CD4-positive, alpha-beta T cell (primary cell): ENCODE data around the gene ANTXR1. TPM values are rescaled to one million over a fixed set of nuclear protein-coding genes. Genes with fewer than 3 reads are reported as not detected.

Experiments used
- ATAC-seq: fragments of 200-7000 bp; cut with Tn5 transposase; one replicate; pipeline ENCODE4 v1.10.0; 2022; ENCODE audit warnings: mild to moderate bottlenecking; ENCODE audit not compliant: poor library complexity
- CTCF ChIA-PET: fragments of 350-600 bp; sonication (Branson Sonifier 250); formaldehyde crosslinking; loops from one replicate; lab custom pipeline; 2021; ENCODE audit warnings: antibody characterized with exemption, inconsistent platforms; lab: Charles Lee
- POLR2A ChIA-PET: fragments of 350-600 bp; sonication (Branson Sonifier 250); formaldehyde crosslinking; loops from one replicate; lab custom pipeline; 2021; ENCODE audit warnings: antibody characterized with exemption, inconsistent platforms; lab: Charles Lee
- DNase-seq, 14 experiments: peaks; one replicate each; pipeline ENCODE4 v3.0.0-alpha.2; 2013 to 2020; ENCODE audit warnings: mixed read lengths in 2 of 14
- H3K27ac ChIP-seq, 2 donors: one replicate each; pipeline versions ENCODE4 v1.5.1 to v1.7.0; 2013; ENCODE audit warnings: low read length in 2 of 2, low read depth in 1 of 2, mild to moderate bottlenecking in 1 of 2
- H3K27me3 ChIP-seq, 2 experiments: 1 replicate in 1 of 2; 2 replicates in 1 of 2; pipeline versions ENCODE4 v1.6.1 to v1.7.0; 2013; ENCODE audit warnings: low read length in 2 of 2, control low read depth in 1 of 2, mild to moderate bottlenecking in 1 of 2, moderate library complexity in 1 of 2; ENCODE audit not compliant: insufficient read depth in 2 of 2, control insufficient read depth in 1 of 2
- H3K36me3 ChIP-seq: one replicate; pipeline ENCODE4 v1.6.1; 2013; ENCODE audit warnings: low read length, control low read depth; ENCODE audit not compliant: insufficient read depth
- H3K4me1 ChIP-seq: one replicate; pipeline ENCODE4 v1.6.1; 2013; ENCODE audit warnings: low read length, control low read depth; ENCODE audit not compliant: insufficient read depth
- H3K4me3 ChIP-seq: one replicate; pipeline ENCODE4 v1.5.1; 2013; ENCODE audit warnings: mild to moderate bottlenecking, low read length, moderate library complexity
- H3K9me3 ChIP-seq, 2 experiments: 1 replicate in 1 of 2; 2 replicates in 1 of 2; pipeline versions ENCODE4 v1.6.1 to v1.7.0; 2013; ENCODE audit warnings: low read length in 2 of 2, mild to moderate bottlenecking in 2 of 2, control low read depth in 1 of 2, moderate library complexity in 1 of 2; ENCODE audit not compliant: control insufficient read depth in 1 of 2, insufficient read depth in 1 of 2
- H3K27ac Mint-ChIP-seq: one replicate; pipeline ENCODE4 v1.8.0; 2020; ENCODE audit warnings: mixed read lengths
- H3K27me3 Mint-ChIP-seq: one replicate; pipeline ENCODE4 v1.8.0; 2021; ENCODE audit warnings: mixed read lengths
- H3K36me3 Mint-ChIP-seq: one replicate; pipeline ENCODE4 v1.8.0; 2021; ENCODE audit warnings: low read depth, mixed read lengths
- H3K4me1 Mint-ChIP-seq: one replicate; pipeline ENCODE4 v1.8.0; 2021; ENCODE audit warnings: low read depth, mixed read lengths
- H3K4me3 Mint-ChIP-seq: one replicate; pipeline ENCODE4 v1.8.0; 2020; ENCODE audit warnings: mild to moderate bottlenecking, mixed read lengths
- H3K9me3 Mint-ChIP-seq: one replicate; pipeline ENCODE4 v1.8.0; 2020; ENCODE audit warnings: mixed read lengths
- intact Hi-C, 2 experiments: fragments of 100-400 bp; cut with DNase I in 1 of 2; cut with micrococcal nuclease in 1 of 2; formaldehyde crosslinking; loops; one replicate each; pipeline versions ENCODE4 v1.15.1 to v1.9.0; 2023 to 2025; cut with DNase I, micrococcal nuclease
- total RNA-seq, 174 experiments: library from RNA in 2 of 174; stranded (reverse) in 2 of 174; gene quantifications; one replicate each; pipeline ENCODE4 v1.2.3 and lab custom pipeline; 2021 to 2026
- TF ChIP-seq, protein P1 (sequence below): fragments of 200-600 bp; IDR thresholded peaks from one replicate; pipeline ENCODE4 v1.8.0; 2022; ENCODE audit warnings: antibody characterized with exemption, mild to moderate bottlenecking

Gene ANTXR1
- total RNA-seq, 2 experiments from 2014 or later = not detected

- Mint-ChIP-seq H3K27me3 (peaks cover 13% of the 10 kb centered on the region), H3K4me3 (no peak overlapping the region), H3K36me3 (no peaks in the 10 kb centered on the region), H3K27ac (no peak overlapping the region), H3K9me3 (no peaks in the 10 kb centered on the region), H3K4me1 (no peaks in the 10 kb centered on the region)
- intact Hi-C loops = no loop called here
- ChIA-PET CTCF (no interaction called here), POLR2A (no interaction called here)
- no peak for DNase-seq
- Histone ChIP-seq H3K9me3 (no peaks in the 10 kb centered on the region), H3K4me1 (no peaks in the 10 kb centered on the region), H3K4me3 (no peak overlapping the region), H3K27me3 (no peaks in the 10 kb centered on the region), H3K36me3 (no peaks in the 10 kb centered on the region), H3K27ac (no peak overlapping the region)
- ATAC-seq = no peak
- TF ChIP-seq, protein P1, sequence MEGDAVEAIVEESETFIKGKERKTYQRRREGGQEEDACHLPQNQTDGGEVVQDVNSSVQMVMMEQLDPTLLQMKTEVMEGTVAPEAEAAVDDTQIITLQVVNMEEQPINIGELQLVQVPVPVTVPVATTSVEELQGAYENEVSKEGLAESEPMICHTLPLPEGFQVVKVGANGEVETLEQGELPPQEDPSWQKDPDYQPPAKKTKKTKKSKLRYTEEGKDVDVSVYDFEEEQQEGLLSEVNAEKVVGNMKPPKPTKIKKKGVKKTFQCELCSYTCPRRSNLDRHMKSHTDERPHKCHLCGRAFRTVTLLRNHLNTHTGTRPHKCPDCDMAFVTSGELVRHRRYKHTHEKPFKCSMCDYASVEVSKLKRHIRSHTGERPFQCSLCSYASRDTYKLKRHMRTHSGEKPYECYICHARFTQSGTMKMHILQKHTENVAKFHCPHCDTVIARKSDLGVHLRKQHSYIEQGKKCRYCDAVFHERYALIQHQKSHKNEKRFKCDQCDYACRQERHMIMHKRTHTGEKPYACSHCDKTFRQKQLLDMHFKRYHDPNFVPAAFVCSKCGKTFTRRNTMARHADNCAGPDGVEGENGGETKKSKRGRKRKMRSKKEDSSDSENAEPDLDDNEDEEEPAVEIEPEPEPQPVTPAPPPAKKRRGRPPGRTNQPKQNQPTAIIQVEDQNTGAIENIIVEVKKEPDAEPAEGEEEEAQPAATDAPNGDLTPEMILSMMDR = no peak
Measured at GRCh38 chr2:69296421-69296820, 283.4 kb downstream of the ANTXR1 start.

- ATAC-seq = no peak
Measured at GRCh38 chr2:69297216-69297615, 284.2 kb downstream of the ANTXR1 start.

GRCh38 chr2:69298261-69298660 lies 285.3 kb downstream of the ANTXR1 start:
- Mint-ChIP-seq H3K9me3 (no peaks in the 10 kb centered on the region), H3K36me3 (no peaks in the 10 kb centered on the region), H3K27me3 (peaks cover 28% of the 10 kb centered on the region), H3K27ac (no peak overlapping the region), H3K4me3 (no peak overlapping the region), H3K4me1 (no peaks in the 10 kb centered on the region)
- TF ChIP-seq, protein P1 = no peak
- Histone ChIP-seq H3K27ac (no peak overlapping the region), H3K36me3 (no peaks in the 10 kb centered on the region), H3K27me3 (no peaks in the 10 kb centered on the region), H3K4me1 (no peaks in the 10 kb centered on the region), H3K4me3 (no peak overlapping the region), H3K9me3 (no peaks in the 10 kb centered on the region)
- POLR2A ChIA-PET = no interaction called here
- DNase-seq (no peak), ATAC-seq (no peak)
- intact Hi-C loops = no loop called here
- CTCF ChIA-PET = no interaction called here

More at GRCh38 chr2:69297216-69297615, 284.2 kb downstream of the ANTXR1 start:
- no peaks in the 10 kb centered on the region for H3K9me3 Mint-ChIP-seq
- H3K4me1 ChIP-seq = no peaks in the 10 kb centered on the region
- no peaks in the 10 kb centered on the region for H3K36me3 Mint-ChIP-seq
- no peak overlapping the region for H3K4me3 Mint-ChIP-seq
- H3K27me3 Mint-ChIP-seq = peaks cover 21% of the 10 kb centered on the region
- H3K4me3 ChIP-seq = no peak overlapping the region
- CTCF ChIA-PET = no interaction called here
- no peak overlapping the region for H3K27ac Mint-ChIP-seq
- H3K9me3 ChIP-seq = no peaks in the 10 kb centered on the region
- no peaks in the 10 kb centered on the region for H3K4me1 Mint-ChIP-seq
- POLR2A ChIA-PET = no interaction called here
- no peak for DNase-seq
- H3K27ac ChIP-seq = no peak overlapping the region
- no peaks in the 10 kb centered on the region for H3K27me3 ChIP-seq
- H3K36me3 ChIP-seq = no peaks in the 10 kb centered on the region
- TF ChIP-seq, protein P1 = no peak
- intact Hi-C loops = no loop called here
